ENCODE results near the gene DHX35.

- TF ChIP-seq CTCF (IDR thresholded peaks at IDR 0.05): no peak
- TF ChIP-seq POLR2A (IDR thresholded peaks at IDR 0.05): no peak
Observed at GRCh38 chr20:39038495-39038894, 76.4 kb downstream of the DHX35 start.

Data from esophagus squamous epithelium (tissue), 4 donors.